HG02973 (cell line): ENCODE results near the gene TRIM67.

Experiments
- ATAC-seq: cut with Tn5 transposase; IDR thresholded peaks from one replicate; pipeline ENCODE4 v1.9.1; 2021; ENCODE audit warnings: moderate library complexity; ENCODE audit not compliant: unreplicated experiment

TRIM67 gene

DNA sequence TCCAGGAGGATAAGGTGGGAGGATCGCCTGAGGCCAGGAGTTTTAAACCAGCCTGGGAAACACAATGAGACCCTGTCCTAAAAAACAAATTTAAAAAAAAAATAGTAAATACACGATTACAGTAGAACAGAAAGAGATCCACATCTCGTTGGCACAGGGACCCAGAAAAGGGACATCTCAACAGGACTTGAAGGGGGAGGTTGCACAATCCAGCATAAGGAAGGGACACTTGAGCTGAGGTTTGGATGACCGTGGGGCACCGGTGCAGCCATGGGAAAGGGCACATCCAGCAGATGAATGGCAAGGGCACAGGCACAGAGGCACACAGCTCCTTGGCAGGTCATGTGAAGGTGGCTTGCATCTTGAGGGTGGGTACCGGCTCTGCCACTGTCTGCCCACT is 20.5 kb downstream of the TRIM67 start:
- no peak for ATAC-seq

DNA sequence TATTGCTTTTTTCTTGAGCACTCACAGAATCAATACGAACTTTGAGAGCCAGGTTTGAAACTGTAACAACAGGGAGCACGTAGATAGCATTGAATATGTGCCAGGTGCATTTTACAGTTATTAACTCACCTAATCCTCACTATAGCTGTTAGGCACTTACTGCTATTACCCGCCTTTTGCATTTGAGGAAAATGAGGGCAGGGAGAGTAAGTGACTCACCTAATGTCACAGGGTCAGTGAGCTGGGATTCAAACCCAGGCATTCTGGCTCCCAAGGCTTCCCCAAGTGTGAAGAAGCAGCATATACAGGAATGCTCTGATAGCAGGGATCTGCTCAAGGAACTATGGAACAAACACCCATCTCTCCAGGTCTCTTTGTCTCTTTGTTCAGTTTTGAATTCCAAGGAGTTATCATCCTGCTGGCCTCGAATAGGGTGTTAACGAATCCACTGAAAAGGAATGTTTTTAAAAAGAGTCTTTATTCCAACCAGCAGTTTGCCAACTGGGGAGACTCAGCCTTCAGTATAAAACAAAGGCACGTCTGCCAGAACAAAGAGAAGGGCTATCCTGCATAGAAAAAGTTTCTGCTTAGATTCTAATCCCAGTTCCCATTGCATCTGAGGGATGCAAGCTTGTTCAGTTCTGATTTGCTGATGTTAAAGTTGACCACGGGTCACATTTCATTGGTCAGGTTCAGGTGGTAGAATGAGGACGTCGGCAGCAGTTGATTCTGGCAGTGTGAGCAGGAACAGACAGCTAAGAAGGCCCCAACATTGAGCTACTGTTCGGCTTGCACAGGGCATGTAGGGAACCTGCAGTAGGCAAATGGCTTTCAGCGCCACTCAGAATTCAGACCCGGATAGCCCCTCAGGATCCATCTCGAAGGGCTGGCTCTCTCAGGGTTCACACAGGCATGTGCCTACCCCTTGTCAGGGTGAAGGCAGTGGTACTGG is 22.1 kb downstream of the TRIM67 start:
- no peak for ATAC-seq

DNA sequence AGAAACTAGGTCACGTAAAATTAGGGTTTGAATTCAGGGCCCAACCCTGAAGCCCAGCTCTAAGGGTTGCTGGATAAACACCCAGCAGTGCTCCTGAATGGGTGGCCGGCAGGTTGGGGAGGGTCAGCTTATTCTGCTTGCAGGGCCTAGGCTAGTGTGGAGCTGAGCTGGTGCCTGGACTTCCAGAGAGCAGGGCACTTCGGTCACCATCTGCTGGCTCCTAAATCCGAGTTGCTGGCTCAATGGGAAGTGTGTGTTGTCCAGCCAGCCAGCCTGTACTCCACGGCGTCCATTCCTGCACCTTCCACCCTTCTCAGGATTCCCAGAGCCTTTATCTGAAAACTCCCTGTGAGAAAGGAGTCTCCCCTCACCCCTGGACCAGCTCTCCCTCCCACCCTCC is 23.0 kb downstream of the TRIM67 start:
- no peak for ATAC-seq

DNA sequence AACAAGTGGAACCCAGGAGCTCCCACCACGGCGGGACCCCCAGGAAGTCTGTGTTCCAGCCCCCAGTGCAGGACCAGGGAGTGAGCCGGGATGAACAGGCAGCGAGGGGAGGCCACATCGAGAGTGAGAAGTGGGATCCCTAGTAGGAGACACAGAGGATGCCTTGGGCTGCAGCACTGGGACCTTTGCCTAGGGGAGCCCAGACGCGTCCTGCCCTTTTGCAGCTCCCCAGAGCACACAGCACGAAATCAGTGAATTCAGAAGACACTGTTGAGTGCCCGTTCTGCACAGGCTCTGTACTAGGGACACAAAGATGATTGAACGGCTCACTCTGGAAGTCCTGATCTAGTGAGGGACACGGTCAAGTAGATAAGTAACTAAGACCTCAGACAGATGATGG is 23.5 kb downstream of the TRIM67 start:
- ATAC-seq: no peak

DNA sequence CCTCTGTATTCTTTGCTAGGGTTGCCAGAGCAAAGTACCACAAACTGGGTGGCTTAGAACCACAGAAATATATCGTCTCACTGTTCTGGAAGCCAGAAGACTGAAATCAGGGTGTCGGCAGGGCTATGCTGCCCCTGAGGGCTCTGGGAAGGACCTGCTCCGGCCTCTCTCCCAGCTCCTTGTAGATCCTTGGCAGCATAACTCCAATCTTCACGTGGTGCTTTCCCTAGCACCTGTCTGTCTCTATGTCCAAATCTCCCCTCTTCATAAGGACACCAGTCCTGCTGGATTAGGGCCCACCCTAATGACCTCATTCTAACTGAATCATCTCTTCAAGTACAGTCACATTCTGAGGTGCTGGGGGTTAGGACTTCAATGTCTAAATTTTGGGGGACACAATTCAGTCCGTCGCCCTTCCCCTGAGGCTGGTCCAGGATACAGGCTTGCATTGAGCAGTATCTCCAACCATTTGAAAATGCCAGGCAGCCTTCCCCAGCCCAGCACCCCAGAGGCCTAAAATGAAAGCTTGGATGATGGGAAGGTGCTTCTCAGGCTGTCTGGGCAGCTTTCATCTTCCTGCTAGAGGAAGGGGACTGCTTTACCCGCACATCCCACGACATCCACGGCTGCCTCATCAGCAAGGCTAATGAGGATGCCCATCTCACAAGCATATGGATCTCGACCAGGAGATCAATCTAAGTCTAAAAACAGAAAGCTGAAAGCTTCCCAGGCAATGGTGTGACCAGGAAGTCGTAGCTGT is 24.7 kb downstream of the TRIM67 start:
- no peak for ATAC-seq

DNA sequence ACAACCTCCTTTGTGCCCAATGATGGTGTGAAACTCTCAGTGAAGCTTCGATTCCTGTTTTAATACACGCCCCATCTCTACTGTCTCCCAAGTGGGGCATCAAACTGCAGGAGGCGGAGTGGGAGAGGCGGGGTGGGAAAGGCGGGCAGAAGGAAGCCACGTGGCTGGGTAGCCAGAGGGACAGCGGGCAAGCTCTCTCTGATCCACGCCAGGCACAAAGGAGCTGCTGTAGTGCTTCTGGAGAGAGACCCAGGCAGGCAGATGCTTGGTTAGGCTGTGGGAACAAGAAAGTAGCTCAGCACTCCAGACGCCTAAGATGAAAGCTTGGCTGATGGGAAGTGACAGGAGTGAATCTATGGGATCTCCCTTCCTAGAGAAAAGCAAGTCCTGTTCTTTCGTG is 25.7 kb downstream of the TRIM67 start:
- ATAC-seq: no peak

DNA sequence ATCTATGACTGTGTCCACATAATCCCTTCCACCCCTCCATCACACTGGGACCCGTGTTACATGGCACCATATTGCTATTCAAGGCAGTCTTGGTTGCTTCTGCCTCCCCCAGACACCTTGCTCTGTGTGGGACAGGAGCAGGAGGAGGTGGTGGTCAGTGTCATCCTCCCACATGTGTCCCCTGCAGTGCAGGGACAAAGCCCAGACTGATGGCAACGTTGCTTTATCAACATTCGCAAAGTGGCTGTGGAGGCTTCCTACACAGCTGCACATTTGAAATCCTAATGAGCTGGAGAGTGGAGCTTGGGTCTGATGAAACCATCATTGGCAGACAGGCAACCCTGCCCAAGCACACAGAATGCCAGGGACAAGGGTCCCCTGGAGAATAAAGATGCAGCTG is 26.2 kb downstream of the TRIM67 start:
- ATAC-seq: no peak

DNA sequence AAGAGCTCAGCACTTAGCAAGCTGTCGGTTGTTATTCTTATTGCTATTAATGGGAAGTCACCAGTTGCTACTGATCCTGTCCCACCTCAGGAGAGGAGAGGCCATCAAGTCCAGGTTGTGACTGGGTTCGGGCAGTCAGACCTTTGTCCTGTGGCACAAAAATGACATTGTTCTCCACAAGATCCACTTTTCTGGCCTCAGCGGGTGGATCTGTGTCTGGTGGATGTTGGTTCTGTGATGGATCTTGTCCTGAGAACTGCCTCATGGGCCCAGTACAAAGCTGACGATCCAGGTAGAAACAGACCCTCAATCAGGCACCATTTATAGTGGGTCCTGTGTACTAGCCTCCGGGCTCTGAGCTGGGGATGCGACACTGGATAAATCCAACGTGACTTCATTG is 26.9 kb downstream of the TRIM67 start:
- ATAC-seq: no peak

DNA sequence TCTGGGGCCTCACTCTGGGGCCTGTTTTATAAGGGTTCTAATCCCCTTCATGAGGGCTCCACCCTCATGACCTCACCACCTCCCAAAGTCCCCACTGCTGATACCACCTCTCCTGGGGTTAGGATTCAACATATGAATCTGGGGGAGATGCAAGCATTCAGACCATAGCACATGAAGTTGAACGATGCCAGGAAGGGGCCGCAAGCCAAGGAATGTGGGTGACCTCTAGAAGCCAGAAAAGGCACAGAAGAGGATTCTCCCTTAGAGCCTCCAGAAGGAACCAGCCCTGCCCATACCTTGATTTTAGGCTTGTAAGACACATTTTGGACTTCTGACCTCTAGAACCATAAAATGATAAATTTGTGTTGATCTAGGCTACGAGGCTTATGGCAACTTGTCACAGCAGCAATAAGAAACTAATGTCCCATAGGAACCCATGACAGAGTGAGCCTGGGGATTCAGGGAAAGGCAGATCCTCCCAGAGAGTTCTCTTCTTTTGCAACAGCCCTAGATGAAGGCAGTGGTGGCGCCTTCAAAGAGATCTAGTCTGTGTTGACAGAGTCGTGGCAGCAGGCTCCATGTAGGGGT is 27.9 kb downstream of the TRIM67 start:
- no peak for ATAC-seq

DNA sequence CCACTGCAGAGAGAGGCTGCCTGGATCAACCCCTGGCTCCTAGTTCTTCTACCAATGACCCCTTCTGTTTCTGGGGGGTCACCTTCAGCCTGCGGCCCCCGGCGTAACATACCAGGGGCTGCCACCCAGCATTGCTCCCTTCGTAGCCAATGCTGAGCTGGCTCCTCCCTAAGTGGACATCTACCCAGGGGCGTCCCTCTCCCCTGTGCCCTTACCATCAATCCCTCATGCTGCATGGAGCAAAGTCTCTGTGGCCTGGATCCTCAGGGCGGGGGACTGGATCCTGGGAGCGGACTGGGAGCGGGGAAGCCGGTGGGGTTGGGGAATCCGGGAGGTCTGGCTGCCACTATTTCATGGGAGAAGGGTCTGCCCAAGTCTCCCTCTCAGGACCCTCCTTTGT is 28.6 kb downstream of the TRIM67 start:
- no peak for ATAC-seq

DNA sequence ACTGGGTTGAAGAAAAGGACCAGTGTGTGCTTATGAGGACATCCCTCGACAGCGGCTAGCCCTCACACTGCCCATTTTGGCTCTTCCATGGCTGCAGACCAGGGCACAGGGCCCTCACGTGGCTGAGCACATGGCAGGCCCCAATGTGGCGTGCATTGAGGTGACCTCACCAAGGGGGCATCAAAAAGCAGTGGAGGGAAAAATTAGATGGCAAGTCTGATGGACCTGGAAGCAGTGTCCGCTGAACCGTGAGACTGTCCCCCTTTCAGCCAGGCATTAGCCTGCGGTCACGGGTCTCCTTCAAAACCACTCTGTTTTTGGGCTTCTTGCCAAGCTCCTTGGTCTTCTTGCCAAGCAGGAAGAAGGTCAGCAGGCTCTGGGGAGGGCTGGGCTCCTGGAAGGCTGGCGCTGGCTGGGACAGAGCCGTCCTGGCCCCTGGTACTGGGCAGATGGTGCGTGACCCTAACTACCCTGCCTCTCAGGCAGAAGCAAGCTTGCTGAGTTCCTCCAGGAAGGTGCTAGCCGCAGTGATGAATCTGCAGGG is 30.8 kb downstream of the TRIM67 start:
- no peak for ATAC-seq

DNA sequence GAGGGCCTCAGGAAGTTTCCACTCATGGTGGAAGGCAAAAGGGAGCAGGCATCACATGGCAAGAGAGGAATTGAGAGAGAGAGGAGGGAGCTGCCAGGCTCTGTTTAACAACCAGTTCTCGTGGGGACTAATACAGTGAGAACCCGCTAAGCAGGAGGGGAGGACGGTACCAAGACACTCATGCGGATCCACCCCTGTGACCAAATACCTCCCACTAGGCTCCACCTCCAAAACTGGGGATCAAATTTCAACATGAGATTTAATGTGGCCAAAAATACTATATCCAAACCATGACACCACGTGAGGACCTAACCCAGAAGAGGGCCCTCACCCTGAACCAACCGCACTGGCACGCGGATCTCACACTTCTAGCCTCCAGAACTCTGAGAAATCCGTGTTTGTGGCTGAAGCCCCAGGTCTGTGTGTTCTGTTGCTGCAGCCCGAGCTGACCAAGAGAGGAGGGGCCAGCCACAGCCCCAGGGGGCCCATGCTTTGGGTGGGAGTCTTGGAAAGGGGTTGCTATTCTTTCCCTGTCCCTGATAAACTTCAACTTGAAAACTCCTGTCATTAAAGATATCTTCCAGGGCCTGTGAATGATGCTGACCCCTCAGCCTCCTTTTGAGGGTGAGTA is 32.0 kb downstream of the TRIM67 start:
- no peak for ATAC-seq

DNA sequence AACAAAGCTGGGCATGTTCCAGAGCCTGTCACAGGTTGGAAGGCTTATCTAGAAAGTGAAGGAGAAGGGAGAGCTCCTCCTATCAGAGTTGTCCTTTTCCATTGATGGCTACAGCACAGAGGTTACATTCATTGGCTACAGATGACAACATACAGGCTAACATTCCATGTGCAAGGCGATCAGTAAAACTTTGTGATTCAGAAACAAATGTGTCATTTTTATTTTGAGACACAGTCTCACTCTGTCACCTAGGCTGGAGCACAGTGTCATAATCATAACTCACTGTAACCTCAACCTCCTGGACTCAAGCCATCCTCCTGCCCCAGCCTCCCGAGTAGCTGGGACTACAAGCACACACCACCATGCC is 32.6 kb downstream of the TRIM67 start:
- ATAC-seq: no peak

DNA sequence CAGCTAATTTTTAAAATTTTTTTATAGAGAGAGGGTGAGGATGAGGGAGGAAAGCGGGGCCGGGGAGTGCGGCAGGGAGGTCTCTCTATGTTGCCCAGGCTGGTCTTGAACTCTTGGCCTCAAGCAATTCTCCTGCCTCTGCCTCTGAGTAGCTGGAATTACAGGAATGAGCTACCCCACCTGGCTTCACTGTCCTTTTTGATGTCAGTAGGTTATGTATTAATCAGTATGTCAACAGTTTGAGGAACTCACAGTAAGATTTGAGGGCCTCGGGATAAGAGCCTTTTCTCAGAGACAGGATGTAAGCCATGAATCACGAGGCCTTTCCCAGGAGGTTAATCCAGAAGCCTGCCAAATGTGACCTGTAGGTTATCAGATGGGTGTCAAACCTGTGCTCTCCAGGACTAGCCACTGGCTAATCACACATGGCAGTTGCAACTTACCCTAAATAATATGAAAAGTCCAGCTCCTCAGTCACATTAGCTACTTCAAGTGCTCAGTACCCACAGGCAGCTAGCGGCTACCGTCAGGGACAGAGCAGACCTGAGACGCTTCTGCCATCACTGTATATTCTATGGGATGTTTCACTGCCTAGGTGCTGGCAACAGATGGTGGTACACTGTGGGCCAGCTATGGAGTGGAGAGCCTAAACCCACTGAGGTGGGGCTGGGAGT is 33.1 kb downstream of the TRIM67 start:
- ATAC-seq: no peak

DNA sequence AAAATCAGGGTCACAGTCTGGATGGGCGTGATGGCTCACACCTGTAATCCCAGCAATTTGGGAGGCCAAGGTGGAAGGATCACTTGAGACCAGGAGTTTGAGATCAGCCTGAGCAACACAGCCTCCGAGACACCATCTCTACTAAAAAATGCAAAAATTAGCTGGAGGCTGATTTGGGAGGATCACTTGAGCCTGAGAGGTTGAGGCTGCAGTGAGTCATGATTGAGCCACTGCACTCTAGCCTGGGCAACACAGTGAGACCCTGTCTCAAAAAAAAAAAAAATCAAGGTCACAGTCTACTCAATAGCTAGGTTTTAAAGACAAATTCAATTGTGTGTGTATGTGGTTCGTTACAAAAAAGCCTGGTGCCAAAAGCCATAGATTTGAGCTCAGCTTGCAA is 34.4 kb downstream of the TRIM67 start:
- ATAC-seq: no peak

DNA sequence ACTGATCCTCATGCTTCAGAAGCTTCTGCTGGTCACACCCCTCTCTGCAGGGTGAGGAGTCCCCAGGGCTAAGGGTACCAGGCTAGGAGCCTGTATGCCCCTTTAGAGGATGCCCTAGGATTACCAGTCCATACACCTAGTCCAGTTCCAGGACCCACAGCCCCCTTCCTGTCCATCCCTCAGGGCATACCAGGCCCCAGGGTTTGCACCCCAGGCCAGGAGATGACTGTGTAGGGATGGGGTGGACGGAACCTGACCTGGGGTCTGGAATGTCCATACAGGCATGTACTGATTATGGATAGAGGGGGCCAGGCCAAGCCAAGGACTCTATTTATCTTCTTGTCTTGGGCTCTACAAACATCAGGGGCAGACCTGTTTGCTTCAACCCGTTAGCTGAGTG is 34.9 kb downstream of the TRIM67 start:
- no peak for ATAC-seq

DNA sequence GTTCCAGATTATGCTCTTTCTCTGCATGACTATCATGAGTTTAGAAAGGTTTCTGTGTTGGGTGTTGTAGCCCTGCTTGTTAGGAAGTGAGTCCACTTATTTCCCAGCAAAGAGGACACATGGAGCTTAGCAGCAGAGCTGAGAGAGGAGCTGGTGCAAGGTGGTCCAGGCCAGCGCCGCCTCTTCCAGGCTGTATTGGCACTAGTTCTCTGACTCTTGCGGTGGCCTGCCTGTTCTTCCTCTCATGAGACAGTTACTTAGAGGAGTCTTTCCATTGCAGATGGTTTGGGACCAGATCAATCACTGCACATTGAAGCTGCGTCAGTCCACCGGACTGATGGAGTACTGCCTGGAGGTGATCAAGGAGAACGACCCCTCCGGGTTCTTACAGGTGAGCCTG is 38.0 kb downstream of the TRIM67 start:
- no peak for ATAC-seq

DNA sequence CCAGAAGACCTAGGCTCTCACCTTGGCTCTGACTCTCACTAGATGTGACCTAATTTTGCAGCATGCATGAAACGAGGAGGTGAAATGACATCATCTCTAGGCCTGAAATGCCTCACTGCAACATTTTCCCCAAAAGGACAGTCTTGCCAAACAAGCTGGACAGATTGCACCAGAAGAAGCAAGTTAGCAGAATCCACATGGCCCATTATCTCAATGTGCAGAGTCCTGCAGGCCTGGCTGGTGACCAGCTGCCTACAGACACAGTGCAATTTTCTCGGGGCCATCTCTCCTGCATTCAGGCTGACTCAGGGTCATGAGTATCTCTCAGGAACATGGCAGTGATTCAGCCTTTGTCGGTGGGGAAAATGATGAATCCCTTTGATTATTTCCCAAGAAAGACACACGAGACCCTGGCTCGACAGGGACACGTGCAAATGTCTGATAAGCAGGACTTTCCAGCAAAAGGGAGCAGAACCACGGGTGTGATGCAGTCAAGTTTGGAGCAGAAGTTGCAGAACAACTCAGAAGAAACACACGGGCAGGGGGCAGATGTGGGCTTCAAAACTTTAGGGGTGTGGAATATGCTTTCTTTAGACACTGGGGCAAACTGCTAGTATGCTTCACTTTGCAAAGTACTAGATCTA is 38.7 kb downstream of the TRIM67 start:
- ATAC-seq: no peak

DNA sequence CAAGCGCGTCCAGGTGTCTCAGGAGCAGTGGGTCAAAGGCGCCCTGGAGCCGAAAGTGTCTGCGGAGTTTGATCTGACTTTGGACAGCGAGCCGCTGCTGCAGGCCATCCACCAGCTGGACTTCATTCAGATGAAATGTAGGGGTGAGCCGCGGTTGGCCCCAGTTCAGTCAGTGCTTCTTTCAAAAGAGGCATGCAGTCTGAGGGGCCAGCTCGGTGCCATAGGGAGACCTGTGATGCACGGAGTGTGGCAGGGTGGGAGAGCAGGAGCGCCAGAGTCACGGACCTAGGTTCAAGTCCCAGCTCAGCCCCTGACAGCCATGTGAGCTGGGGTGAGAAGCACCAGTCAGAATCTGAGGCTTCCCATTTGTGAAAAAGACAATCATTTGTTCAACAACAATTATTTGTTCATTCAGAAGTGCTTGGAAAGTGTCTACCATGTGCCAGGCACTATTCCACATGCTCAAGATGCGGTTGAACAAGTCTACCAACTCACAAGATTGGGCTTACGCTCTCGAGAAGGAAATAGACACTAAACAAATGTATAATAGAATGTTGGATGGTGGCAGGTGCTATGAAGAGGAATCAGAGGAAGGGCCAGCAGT is 39.6 kb downstream of the TRIM67 start:
- ATAC-seq: no peak
